NT2/D1 (cell line): ENCODE results near the gene CHRM2.

Experiments used
- SUZ12 ChIP-seq: IDR thresholded peaks from 2 replicates; pipeline ENCODE4 v1.6.1; 2011; ENCODE audit not compliant: insufficient read length, insufficient read depth; ENCODE audit errors: extremely low read depth
- YY1 ChIP-seq: IDR thresholded peaks from 2 replicates; pipeline ENCODE4 v1.6.1; 2011; ENCODE audit not compliant: insufficient read length, insufficient read depth
- ZNF274 ChIP-seq: IDR thresholded peaks from 2 replicates; pipeline ENCODE4 v1.6.1; 2011; ENCODE audit warnings: mild to moderate bottlenecking, low read depth, low read length

GRCh38 chr7:136845899-136846465, 22.5 kb upstream of the CHRM2 start:
- TF ChIP-seq YY1: no peak
- no peak for TF ChIP-seq ZNF274
- TF ChIP-seq SUZ12: no peak
